ENCODE results near the gene SCTR. TPM values are rescaled to one million over a fixed set of nuclear protein-coding genes. Genes with fewer than 3 reads are reported as not detected.

The SCTR gene
- total and polyA plus RNA-seq, 2 of the 13 experiments (the other 11 are each of a cell fraction or from before 2014, with no cell fraction given) = not detected

- intact Hi-C loops (cut with micrococcal nuclease; ENCODE audit: unreplicated experiment) = no loop called here
- H3K4me3 ChIP-seq (replicated peaks in 1 of 3; ENCODE audit: insufficient read depth in 1 of 3, low read depth in 2 of 3, low read length in 3 of 3) = peak overlapping the region in 1 of 3 experiments; percentile 33; a peak in 2 of 6 replicates
- TF ChIP-seq ZNF407 (CRISPR knock-in tag; IDR thresholded peaks at IDR 0.05; ENCODE audit: not compliant biosample characterization) (no peak), ZNF280D (CRISPR knock-in tag; IDR thresholded peaks at IDR 0.05) (no peak), FOXK2 (IDR thresholded peaks at IDR 0.05) (no peak), PTBP1 (IDR thresholded peaks at IDR 0.05; ENCODE audit: low read depth, low read length, poor library complexity, severe bottlenecking) (no peak), ZNF816 (CRISPR knock-in tag; IDR thresholded peaks at IDR 0.05; ENCODE audit: borderline replicate concordance) (no peak), AKAP8 (CRISPR knock-in tag; IDR thresholded peaks at IDR 0.05) (no peak), SMARCE1 (IDR thresholded peaks at IDR 0.05; ENCODE audit: borderline replicate concordance) (no peak), ZIK1 (CRISPR knock-in tag; IDR thresholded peaks at IDR 0.05; ENCODE audit: borderline replicate concordance, low read depth) (no peak), PREB (CRISPR knock-in tag; IDR thresholded peaks at IDR 0.05) (no peak)
Observed at GRCh38 chr2:119438726-119439284, 85.5 kb downstream of the SCTR start.

More at GRCh38 chr2:119438726-119439284, 85.5 kb downstream of the SCTR start:
- peaks cover 0 to 2% of the 10 kb centered on the region in 2 experiments; a peak in 3 of 5 replicates for H3K36me3 ChIP-seq (replicated peaks in 1 of 2; ENCODE audit: control insufficient read depth in 1 of 2, insufficient read depth in 2 of 2, low read length in 2 of 2)
- peaks cover 20% of the 10 kb centered on the region; the same call in 1 of the 2 replicates for H4K20me1 ChIP-seq (ENCODE audit: insufficient read depth, low read length)
- DNase-seq (ENCODE audit: low spot score) (no peak), ATAC-seq (no peak), FAIRE-seq (no peak)
- H3K79me2 ChIP-seq (ENCODE audit: insufficient read depth, low read length) = peaks cover 48% of the 10 kb centered on the region
- H3K9ac ChIP-seq (ENCODE audit: insufficient read depth, low read depth, low read length) = no peak overlapping the region; the same call in 1 of the 2 replicates
- ChIA-PET POLR2A (interaction anchor here (0.6 to 1.6 kb wide), 6 partner anchors 12 to 240 kb away, joined by 3 to 8 read pairs (median 4); partner anchors contain the start of genes C2orf76, DBI and TMEM177), CTCF (ENCODE audit: low intra/inter-chr PET ratio, low total read pairs) (interaction anchor here (1.2 kb wide), 1 partner anchor 38 kb away, joined by 3 read pairs; no protein-coding TSS in a partner anchor)
- H3K27ac ChIP-seq (ENCODE audit: extremely low read length, insufficient read depth, low read length) = peak overlapping the region; percentile 76
- H3K4me1 ChIP-seq (ENCODE audit: insufficient read depth, low read length) = peaks cover 92% of the 10 kb centered on the region
- H3K9me3 ChIP-seq (ENCODE audit: low read length) = no peaks in the 10 kb centered on the region
- BruUV-seq (replicated peaks) = no TSS peak
- H3K4me2 ChIP-seq (ENCODE audit: low read depth, low read length) = peak overlapping the region; percentile 72
- H3K27me3 ChIP-seq (ENCODE audit: control insufficient read depth in 1 of 2, insufficient read depth in 2 of 2, low read length in 2 of 2) = no peaks in the 10 kb centered on the region
- in situ Hi-C loops (cut with HindIII; ENCODE audit: extremely low pct_ligation_motif_present, low pct_unique_long_range_greater_than_20kb) = loop anchor here (5.0 kb wide), 1 partner anchor 33 kb away; no protein-coding TSS in a partner anchor
- H2AFZ ChIP-seq (ENCODE audit: low read length) = no peak overlapping the region
- WGBS (ENCODE audit: low lambda C conversion rate) = 92% methylated on average over 6 of the region's 6 CpGs
